ENCODE measurements around the gene SLC9A6. TPM values are rescaled to one million over a fixed set of nuclear protein-coding genes. Genes with fewer than 3 reads are reported as not detected.
"Not testable (repeated sequence)": the region's sequence is repeated elsewhere in the genome, so short reads cannot be mapped to it uniquely, and the experiment has no call there.

The SLC9A6 gene
- total RNA-seq, 1 donor from 2014 or later, result 16.7 TPM

DNA sequence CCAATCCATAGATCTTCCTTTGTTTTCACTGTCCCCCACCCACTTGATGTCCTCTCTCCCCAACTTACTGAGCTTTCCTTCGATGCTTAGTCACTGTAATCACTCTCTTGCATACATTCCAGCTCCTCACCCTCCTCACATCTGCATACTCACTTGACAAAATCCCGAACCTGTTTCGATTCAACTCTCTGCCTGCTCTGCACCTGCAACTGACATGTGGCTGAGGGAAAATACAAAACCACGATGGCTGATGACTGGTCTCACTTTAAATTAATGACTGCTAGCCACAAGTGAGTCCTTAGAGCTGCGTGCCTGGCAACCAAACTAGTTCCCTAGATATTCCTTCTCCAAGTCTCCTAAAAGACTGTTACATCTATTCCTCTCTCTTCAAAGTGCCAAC lies 91.7 kb downstream of the SLC9A6 start:
- DNase-seq, result no peak
- no peaks in the 10 kb centered on the region for H3K36me3 Mint-ChIP-seq (ENCODE audit: low read depth)

DNA sequence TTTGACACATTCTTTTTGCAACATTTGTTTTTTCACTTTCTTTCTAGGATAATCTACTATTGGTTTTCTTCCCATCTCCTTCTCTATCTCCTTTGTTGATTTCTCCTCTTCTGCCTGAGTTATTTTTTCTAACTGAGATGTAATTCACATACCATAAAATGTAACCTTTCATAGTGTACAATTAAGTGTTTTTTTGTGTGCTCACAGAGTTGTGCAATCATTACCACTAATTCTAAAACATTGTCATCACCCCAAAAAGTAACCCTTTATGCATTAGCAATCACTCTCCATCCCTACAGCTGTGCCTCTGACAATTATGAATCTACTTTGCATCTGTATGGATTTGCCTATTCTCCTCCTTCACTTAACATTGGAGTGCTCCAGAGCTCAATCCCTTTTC lies 95.5 kb downstream of the SLC9A6 start:
- no peak overlapping the region for H3K27ac Mint-ChIP-seq
- H3K9me3 Mint-ChIP-seq, result no peaks in the 10 kb centered on the region
- ATAC-seq (ENCODE audit: low read depth) (no peak), DNase-seq (no peak)
- H3K36me3 Mint-ChIP-seq (ENCODE audit: low read depth), result no peaks in the 10 kb centered on the region
- ChIA-PET POLR2A (no interaction called here), CTCF (no interaction called here)
- TF ChIP-seq, protein P1, sequence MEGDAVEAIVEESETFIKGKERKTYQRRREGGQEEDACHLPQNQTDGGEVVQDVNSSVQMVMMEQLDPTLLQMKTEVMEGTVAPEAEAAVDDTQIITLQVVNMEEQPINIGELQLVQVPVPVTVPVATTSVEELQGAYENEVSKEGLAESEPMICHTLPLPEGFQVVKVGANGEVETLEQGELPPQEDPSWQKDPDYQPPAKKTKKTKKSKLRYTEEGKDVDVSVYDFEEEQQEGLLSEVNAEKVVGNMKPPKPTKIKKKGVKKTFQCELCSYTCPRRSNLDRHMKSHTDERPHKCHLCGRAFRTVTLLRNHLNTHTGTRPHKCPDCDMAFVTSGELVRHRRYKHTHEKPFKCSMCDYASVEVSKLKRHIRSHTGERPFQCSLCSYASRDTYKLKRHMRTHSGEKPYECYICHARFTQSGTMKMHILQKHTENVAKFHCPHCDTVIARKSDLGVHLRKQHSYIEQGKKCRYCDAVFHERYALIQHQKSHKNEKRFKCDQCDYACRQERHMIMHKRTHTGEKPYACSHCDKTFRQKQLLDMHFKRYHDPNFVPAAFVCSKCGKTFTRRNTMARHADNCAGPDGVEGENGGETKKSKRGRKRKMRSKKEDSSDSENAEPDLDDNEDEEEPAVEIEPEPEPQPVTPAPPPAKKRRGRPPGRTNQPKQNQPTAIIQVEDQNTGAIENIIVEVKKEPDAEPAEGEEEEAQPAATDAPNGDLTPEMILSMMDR (IDR thresholded peaks at IDR 0.05), result no peak
- H3K4me3 Mint-ChIP-seq, result no peak overlapping the region
- no peaks in the 10 kb centered on the region for H3K4me1 Mint-ChIP-seq
- intact Hi-C loops (cut with micrococcal nuclease), result no loop called here
- peaks cover 11% of the 10 kb centered on the region for H3K27me3 Mint-ChIP-seq

More for the DNA sequence above, 91.7 kb downstream of the SLC9A6 start:
- ChIA-PET POLR2A (no interaction called here), CTCF (no interaction called here)
- H3K4me1 Mint-ChIP-seq, result no peaks in the 10 kb centered on the region
- H3K9me3 Mint-ChIP-seq, result no peaks in the 10 kb centered on the region
- H3K27ac Mint-ChIP-seq, result no peak overlapping the region
- intact Hi-C loops (cut with micrococcal nuclease), result no loop called here
- peaks cover 11% of the 10 kb centered on the region for H3K27me3 Mint-ChIP-seq
- no peak for ATAC-seq (ENCODE audit: low read depth)
- no peak overlapping the region for H3K4me3 Mint-ChIP-seq
- TF ChIP-seq, protein P1 (IDR thresholded peaks at IDR 0.05), result no peak

DNA sequence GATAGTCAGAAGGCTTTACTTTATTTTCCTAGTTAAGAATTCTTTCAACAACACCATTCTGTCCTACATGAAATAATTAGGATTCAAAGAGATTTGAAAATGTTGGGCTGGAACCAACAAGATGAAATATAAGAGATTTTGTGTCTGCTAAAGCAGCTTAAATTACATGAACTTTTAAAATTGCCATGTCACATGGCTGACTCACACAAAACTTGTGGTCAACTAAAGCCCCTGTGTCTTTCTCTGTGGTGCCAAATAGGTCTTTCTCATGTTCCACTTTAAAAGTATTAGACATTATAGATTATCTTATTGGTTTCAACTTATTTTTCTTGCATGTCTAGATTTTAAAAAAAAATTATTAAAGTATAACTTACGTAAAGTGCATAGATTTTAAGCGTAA lies 101.3 kb downstream of the SLC9A6 start:
- no peaks in the 10 kb centered on the region for H3K27me3 Mint-ChIP-seq
- H3K4me3 Mint-ChIP-seq, result no peak overlapping the region
- DNase-seq, result no peak
- ChIA-PET CTCF (no interaction called here), POLR2A (no interaction called here)
- H3K36me3 Mint-ChIP-seq (ENCODE audit: low read depth), result no peaks in the 10 kb centered on the region
- no peaks in the 10 kb centered on the region for H3K9me3 Mint-ChIP-seq
- intact Hi-C loops (cut with micrococcal nuclease), result no loop called here
- no peaks in the 10 kb centered on the region for H3K4me1 Mint-ChIP-seq
- ATAC-seq (ENCODE audit: low read depth), result no peak
- TF ChIP-seq, protein P1 (IDR thresholded peaks at IDR 0.05), result no peak
- no peak overlapping the region for H3K27ac Mint-ChIP-seq

DNA sequence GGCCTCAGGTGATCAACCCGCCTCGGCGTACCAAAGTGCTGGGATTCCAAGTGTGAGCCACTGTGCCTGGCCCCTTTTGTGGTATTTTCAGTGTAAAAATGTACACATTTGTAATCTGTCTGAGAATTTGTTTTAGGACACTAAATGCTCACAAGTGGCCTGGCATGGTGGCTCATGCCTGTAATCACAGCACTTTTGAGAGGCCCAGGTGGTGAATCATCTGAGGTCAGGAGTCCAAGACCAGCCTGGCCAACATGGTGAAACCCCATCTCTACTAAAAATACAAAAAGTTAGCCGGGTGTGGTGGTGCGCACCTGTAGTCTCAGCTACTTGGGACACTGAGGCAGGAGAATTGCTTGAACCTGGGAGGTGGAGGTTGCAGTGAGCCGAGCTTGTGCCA lies 106.7 kb downstream of the SLC9A6 start:
- H3K36me3 Mint-ChIP-seq (ENCODE audit: low read depth); CTCF ChIA-PET; H3K4me3 Mint-ChIP-seq; intact Hi-C loops (cut with micrococcal nuclease); H3K27me3 Mint-ChIP-seq; H3K4me1 Mint-ChIP-seq; ATAC-seq (ENCODE audit: low read depth); POLR2A ChIA-PET; H3K27ac Mint-ChIP-seq; H3K9me3 Mint-ChIP-seq; DNase-seq: not testable (repeated sequence)

DNA sequence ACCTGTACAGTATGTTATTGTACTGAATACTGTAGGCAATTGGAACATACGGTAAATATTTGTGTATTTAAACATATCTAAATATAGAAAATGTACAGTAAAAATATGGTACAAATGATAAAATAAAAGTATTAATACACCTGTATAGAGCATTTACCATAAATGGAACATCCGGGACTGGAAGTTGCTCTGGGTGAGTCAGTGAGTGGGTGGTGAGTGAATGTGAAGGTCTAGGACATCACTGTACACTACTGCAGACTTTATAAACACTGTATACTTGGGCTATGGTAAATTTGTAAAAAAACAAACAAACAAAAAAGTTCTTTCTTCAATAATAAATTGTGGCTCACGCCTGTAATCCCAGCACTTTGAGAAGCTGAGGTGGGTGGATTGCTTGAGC lies 109.7 kb downstream of the SLC9A6 start:
- no peak overlapping the region for H3K4me3 Mint-ChIP-seq
- DNase-seq (no peak), ATAC-seq (ENCODE audit: low read depth) (no peak)
- intact Hi-C loops (cut with micrococcal nuclease), result no loop called here
- no peaks in the 10 kb centered on the region for H3K27me3 Mint-ChIP-seq
- no peaks in the 10 kb centered on the region for H3K4me1 Mint-ChIP-seq
- TF ChIP-seq, protein P1 (IDR thresholded peaks at IDR 0.05), result no peak
- CTCF ChIA-PET, result no interaction called here
- POLR2A ChIA-PET, result no interaction called here
- no peaks in the 10 kb centered on the region for H3K36me3 Mint-ChIP-seq (ENCODE audit: low read depth)
- no peaks in the 10 kb centered on the region for H3K9me3 Mint-ChIP-seq
- H3K27ac Mint-ChIP-seq, result no peak overlapping the region

Other genes with a start within 250 kb of the SLC9A6 start
- gene CT45A3, start 217.2 kb upstream of the SLC9A6 start, total RNA-seq, result not detected in 2 replicates
- gene CT45A5, start 199.9 kb upstream of the SLC9A6 start, total RNA-seq, result not detected in 2 replicates
- gene CT45A6, start 182.6 kb upstream of the SLC9A6 start, total RNA-seq, result not detected in 2 replicates
- not detected in 2 replicates for gene CT45A2, start 165.4 kb upstream of the SLC9A6 start, total RNA-seq
- gene CT45A7, start 148.2 kb upstream of the SLC9A6 start, total RNA-seq, result not detected in 2 replicates
- not detected in 2 replicates for gene CT45A8, start 130.9 kb upstream of the SLC9A6 start, total RNA-seq
- not detected in 2 replicates for gene CT45A9, start 113.6 kb upstream of the SLC9A6 start, total RNA-seq
- gene CT45A10, start 92.0 kb upstream of the SLC9A6 start, total RNA-seq, result not detected in 2 replicates
- gene SAGE1, start 91.7 kb upstream of the SLC9A6 start, total RNA-seq, result not detected in 2 replicates
- gene MMGT1, start 11.4 kb upstream of the SLC9A6 start, total RNA-seq, result 20.3 and 21.4 TPM in 2 replicates
- 2.6 and 6.4 TPM in 2 replicates for gene FHL1, start 162.1 kb downstream of the SLC9A6 start, total RNA-seq

All from activated B cell treated with CpG ODN at 0.5 μM for 24 hours (primary cell).